LNCaP clone FGC (cell line): ENCODE data around the gene PMEL.

Source experiments
- DNase-seq: peaks from one replicate; pipeline ENCODE4 v3.0.0-alpha.2; 2011; ENCODE audit warnings: low read depth
- H3K4me3 ChIP-seq: 2 replicates; pipeline ENCODE4 v1.5.1; 2011; ENCODE audit warnings: mild to moderate bottlenecking, low read depth, low read length, control low read depth
- TF ChIP-seq, protein P1 (sequence below): IDR thresholded peaks from 2 replicates; pipeline ENCODE4 v1.5.1; 2012; ENCODE audit warnings: mild to moderate bottlenecking; ENCODE audit not compliant: control insufficient read depth, insufficient read depth; ENCODE audit errors: extremely low read depth

The PMEL gene

DNA sequence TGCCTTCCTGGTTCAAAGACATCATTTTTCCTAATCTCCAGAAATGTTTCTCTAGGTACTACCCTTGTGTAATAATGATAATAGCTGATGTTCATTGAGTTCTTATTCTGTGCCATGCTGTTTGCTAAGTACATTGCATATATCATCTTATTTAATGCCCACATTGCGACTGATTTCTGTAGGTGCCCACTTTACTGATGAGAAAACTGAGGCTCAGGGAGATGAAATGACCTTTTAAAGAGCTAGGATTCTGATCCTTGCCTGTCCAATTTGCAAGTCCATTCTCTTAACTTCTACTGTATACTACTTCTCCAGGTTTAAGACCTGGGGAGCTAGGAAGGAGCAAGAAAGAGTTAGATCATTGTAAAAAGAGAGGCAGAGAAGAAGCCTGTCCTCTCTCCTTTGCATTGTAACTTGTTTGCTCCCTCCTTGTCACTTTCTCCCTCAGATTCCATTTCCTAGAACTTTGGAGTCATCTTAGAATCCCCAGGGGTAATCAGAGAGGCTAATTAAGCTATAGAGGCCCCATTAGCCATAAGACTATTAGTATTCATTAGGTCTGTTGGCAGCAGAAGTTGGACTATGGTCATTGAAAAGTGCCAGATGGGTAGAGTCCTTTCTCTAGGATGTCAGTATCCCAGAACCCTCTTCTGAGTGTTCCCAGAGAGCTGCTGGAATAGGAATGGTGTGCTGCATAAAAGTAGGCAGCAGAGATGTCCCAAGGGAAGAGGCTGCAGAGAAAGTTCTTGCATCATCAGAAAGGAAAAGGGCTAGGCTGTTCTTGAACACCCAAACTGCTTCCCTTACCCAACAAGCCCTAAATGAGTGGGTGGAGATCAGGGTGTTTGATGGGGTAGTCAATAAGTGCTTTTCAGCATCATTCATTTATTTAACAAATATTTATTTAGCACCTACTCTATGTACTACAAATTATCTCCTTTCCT is 31.8 kb downstream of the PMEL start:
- no peak overlapping the region for H3K4me3 ChIP-seq
- TF ChIP-seq, protein P1, sequence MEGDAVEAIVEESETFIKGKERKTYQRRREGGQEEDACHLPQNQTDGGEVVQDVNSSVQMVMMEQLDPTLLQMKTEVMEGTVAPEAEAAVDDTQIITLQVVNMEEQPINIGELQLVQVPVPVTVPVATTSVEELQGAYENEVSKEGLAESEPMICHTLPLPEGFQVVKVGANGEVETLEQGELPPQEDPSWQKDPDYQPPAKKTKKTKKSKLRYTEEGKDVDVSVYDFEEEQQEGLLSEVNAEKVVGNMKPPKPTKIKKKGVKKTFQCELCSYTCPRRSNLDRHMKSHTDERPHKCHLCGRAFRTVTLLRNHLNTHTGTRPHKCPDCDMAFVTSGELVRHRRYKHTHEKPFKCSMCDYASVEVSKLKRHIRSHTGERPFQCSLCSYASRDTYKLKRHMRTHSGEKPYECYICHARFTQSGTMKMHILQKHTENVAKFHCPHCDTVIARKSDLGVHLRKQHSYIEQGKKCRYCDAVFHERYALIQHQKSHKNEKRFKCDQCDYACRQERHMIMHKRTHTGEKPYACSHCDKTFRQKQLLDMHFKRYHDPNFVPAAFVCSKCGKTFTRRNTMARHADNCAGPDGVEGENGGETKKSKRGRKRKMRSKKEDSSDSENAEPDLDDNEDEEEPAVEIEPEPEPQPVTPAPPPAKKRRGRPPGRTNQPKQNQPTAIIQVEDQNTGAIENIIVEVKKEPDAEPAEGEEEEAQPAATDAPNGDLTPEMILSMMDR = no peak
- no peak for DNase-seq

DNA sequence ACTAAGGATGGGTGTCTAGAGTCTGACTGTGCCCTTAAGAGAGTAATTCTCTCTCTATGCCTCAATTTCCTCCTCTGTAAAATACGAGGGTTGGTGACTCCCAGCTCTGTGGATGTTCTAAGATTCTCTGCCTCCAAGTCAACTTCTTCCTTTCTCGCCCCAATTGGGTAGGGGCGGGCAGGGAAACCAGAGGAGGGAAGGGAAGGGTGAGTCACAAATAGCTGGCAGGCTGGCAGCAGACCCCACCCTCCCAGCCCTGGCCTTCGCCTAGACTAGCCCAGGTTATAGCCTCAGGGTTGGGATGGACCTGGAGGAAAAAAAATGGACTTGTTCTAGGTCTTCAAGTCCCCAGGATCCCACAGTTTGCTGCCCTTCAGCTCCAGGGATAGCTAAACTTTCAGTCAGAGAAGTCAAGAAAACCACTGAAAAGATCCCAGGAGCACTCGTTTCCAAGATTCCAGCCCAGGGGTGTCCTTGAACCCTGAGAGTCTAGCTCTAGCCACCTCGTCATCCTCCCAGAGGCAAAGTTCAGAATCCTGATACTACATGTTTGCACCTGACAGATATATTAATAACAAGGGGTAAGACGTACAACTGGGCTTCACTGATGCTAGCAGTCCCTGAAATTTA is 32.6 kb downstream of the PMEL start:
- H3K4me3 ChIP-seq = no peak overlapping the region
- TF ChIP-seq, protein P1 = no peak
- DNase-seq = no peak

DNA sequence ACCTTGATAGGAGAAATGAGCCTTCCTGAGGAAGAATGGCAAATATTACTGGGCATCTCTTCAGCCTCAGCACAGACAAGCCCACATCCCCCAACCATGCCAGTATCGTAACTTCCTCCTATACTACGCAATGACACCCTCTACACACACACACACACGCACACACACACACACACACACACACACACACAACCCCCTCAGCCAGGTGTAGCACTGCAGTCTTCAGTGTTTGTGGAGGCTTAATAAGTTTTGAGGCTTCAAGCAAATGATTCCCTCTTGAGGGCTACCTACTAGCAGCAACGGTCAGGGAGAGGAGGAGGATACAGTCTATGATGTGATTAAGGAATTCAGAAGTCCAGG is 33.3 kb downstream of the PMEL start:
- peak overlapping the region; percentile 55 for H3K4me3 ChIP-seq
- TF ChIP-seq, protein P1 = no peak
- DNase-seq = no peak

DNA sequence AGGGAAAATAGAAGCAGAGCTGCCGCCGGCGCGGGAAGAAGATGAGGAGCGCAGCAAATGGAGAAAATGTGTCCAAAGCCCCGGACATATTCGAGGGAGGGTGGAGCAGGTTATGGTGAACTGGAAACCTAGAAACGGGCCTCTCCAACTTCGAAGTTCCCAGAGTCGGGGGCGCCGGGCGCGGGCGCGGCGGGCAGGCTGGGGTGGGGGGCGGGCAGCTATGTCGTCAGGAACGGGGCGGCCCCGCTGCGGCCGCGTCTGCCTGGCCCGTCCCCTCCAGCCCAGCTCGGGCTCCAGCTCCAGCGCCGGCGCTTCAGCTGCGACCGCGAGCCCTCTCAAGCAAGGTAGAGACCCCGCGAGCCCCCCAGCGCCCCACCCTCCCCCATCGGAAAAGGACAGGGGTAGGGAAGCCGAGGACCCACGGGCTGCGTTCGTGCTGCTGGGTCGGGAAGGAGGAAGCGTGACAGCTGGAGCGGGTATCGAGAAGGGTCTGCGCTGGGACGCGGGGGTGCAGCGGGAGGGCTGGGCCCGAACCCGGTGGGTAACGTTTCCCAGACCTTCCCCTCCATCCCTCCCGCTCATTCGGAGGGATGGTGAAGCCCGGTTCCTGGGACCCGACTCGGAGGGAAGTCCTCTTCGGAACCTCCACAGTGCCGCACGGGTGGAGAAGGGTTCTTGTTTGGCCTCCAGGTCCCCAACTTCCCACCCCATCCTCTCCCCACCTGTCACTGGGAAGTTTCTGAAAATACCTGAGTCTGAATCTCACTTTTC is 33.9 kb downstream of the PMEL start:
- TF ChIP-seq, protein P1 = no peak
- H3K4me3 ChIP-seq = peak overlapping the region; percentile 55
- DNase-seq = no peak

DNA sequence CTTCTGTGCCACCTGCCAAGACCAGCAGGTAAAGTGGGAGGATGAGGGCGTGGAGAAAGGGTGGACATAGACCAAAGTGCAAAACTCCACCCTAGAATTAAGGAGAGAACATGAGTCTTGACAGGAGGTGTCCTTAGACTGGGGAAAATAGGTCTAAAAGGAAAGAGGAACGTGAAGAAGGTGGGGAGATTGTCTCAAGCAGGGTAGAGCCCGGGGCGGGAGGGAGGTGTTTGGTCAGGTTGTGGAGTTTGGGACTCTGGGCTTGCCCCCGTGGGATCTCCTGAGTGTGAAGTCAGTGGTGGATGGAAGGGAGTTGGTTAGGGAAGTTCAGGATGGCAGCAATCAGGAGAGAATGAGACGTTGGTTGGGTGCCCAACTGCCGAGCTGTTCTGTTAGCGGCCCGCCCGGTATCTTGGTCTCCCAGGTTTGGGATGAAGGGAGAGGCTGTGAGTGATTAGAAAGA is 34.5 kb downstream of the PMEL start:
- TF ChIP-seq, protein P1 = no peak
- peak overlapping the region; percentile 55 for H3K4me3 ChIP-seq
- DNase-seq = no peak

DNA sequence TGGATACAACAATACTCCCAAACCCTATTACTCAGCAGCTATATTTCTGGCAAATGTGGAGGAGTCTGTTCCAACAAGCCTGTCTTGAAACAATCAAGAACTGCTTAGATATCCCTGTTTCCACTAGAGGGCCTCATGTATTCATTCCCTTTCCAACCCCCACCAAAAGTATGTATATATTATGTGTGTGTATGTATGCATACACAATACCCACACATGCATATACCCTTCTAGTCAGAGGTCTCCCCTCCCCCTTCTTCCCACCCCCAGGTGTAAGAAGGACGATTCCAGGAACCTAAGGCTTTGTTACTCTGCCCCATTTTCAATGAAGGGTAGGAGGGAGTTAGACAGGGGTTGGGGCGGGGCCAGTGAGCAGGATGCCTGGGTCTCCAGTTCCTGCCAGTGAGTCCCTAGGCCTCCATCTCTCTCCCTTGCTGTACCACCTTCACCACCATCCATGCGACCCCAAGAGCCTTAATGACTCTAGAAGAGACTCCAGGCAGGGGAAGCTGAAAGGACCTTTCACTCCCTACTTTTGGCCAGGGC is 35.0 kb downstream of the PMEL start, which contains the start of gene DGKA:
TSS of gene DGKA (plus strand) at position 392 of the 546 bp plus-strand sequence. CDS start 5,342 bp downstream, outside the sequence.
- DNase-seq = no peak
- H3K4me3 ChIP-seq = peak within 1 kb of the TSS; percentile 55
- TF ChIP-seq, protein P1 = peak; percentile 60
